K562 (cell line): ENCODE data around the gene ESRRG. TPM values are rescaled to one million over a fixed set of nuclear protein-coding genes. Genes with fewer than 3 reads are reported as not detected.

Experiments
- ATAC-seq: fragments of 200-7000 bp; cut with Tn5 transposase; 3 replicates; pipeline ENCODE4 v1.9.1; 2020; ENCODE audit warnings: moderate library complexity
- BruUV-seq: library from RNA; stranded (reverse); fragments of 400-500 nt; replicated peaks from 2 replicates; lab custom pipeline; 2021; lab: Mats Ljungman, UMichigan
- CTCF ChIA-PET: fragments of 300-600 bp; formaldehyde crosslinking; extraction: SDS; loops from one replicate; lab custom pipeline; 2021; ENCODE audit warnings: low intra/inter-chr PET ratio; lab: Yijun Ruan, JAX
- POLR2A ChIA-PET: fragments of 300-600, 350-650 bp; sonication (Branson Sonifier 250); formaldehyde crosslinking; extraction: SDS; loops from one replicate; lab custom pipeline; 2021; ENCODE audit warnings: antibody characterized with exemption, inconsistent platforms; lab: Yijun Ruan, JAX
- DNase-seq, 4 experiments: peaks; one replicate each; pipeline versions ENCODE4 v3.0.0 to v3.0.0-alpha.2; 2011 to 2018; ENCODE audit warnings: low spot score in 3 of 4, mixed read lengths in 3 of 4; ENCODE audit errors: extremely low read depth in 1 of 4
- FAIRE-seq: peaks from 2 replicates; lab custom pipeline; 2011; peaks lifted over from hg19 to GRCh38; lab: Jason Lieb, UNC
- H2AFZ ChIP-seq: 2 replicates; pipeline ENCODE4 v1.6.0; 2011; ENCODE audit warnings: low read depth, low read length, control low read depth, inconsistent platforms
- H3K27ac ChIP-seq: fragments of 200-600 bp; 3 replicates; pipeline ENCODE4 v1.8.0; 2011; ENCODE audit warnings: low read depth, mild to moderate bottlenecking, control low read depth, inconsistent platforms, low read length, moderate library complexity, mixed read lengths; ENCODE audit errors: extremely low read depth
- H3K27me3 ChIP-seq, 2 experiments: fragments of 300-600 bp in 1 of 2; 2 replicates in 1 of 2; 3 replicates in 1 of 2; pipeline versions ENCODE4 v1.6.0 to v1.8.0; 2011; ENCODE audit warnings: inconsistent platforms in 2 of 2, low read length in 2 of 2, mild to moderate bottlenecking in 1 of 2, mixed read lengths in 1 of 2, moderate library complexity in 1 of 2; ENCODE audit not compliant: control insufficient read depth in 2 of 2, insufficient read depth in 2 of 2
- H3K36me3 ChIP-seq: fragments of 300-600 bp; 3 replicates; pipeline ENCODE4 v1.8.0; 2011; ENCODE audit warnings: mild to moderate bottlenecking, low read length, inconsistent platforms; ENCODE audit not compliant: control insufficient read depth, insufficient read depth
- H3K4me1 ChIP-seq, 2 experiments: fragments of 200-600 bp in 1 of 2; replicated peaks in 1 of 2; 2 replicates in 1 of 2; 3 replicates in 1 of 2; pipeline versions ENCODE4 v1.5.1 to v1.8.0; 2011; ENCODE audit warnings: inconsistent platforms in 2 of 2, low read length in 2 of 2, mild to moderate bottlenecking in 1 of 2, mixed read lengths in 1 of 2, moderate library complexity in 1 of 2; ENCODE audit not compliant: control insufficient read depth in 2 of 2, insufficient read depth in 2 of 2
- H3K4me2 ChIP-seq: 2 replicates; pipeline ENCODE4 v1.6.1; 2011; ENCODE audit warnings: low read length, control low read depth, inconsistent platforms, mixed read lengths; ENCODE audit not compliant: insufficient read depth
- H3K4me3 ChIP-seq: fragments of 200-600 bp; sonication (generic), shearing (Covaris generic); 2 replicates; pipeline ENCODE4 v1.5.1; 2016; ENCODE audit warnings: control low read depth, inconsistent platforms
- H3K79me2 ChIP-seq: fragments of 200-600 bp; 3 replicates; pipeline ENCODE4 v1.8.0; 2011; ENCODE audit warnings: low read length, inconsistent platforms; ENCODE audit not compliant: control insufficient read depth, insufficient read depth
- H3K9ac ChIP-seq, 2 experiments: 2 replicates each; pipeline versions ENCODE4 v1.6.0 to v1.6.1; 2011; ENCODE audit warnings: low read depth in 2 of 2, low read length in 2 of 2, control low read depth in 1 of 2, inconsistent platforms in 1 of 2, mild to moderate bottlenecking in 1 of 2, mixed read lengths in 1 of 2; ENCODE audit not compliant: insufficient read depth in 1 of 2
- H3K9me1 ChIP-seq: one replicate; pipeline ENCODE4 v1.6.0; 2011; ENCODE audit warnings: inconsistent platforms, mild to moderate bottlenecking, low read length, moderate library complexity; ENCODE audit not compliant: control insufficient read depth, insufficient read depth
- H3K9me3 ChIP-seq: replicated peaks from 2 replicates; pipeline ENCODE4 v1.5.1; 2011; ENCODE audit warnings: low read depth, low read length, inconsistent platforms; ENCODE audit not compliant: control insufficient read depth, insufficient read depth
- H4K20me1 ChIP-seq: replicated peaks from 2 replicates; pipeline ENCODE4 v1.6.1; 2011; ENCODE audit warnings: low read length, inconsistent platforms, mixed read lengths; ENCODE audit not compliant: control insufficient read depth, insufficient read depth
- BRCA1 ChIP-seq, 2 experiments: fragments of 450-650 bp in 1 of 2; sonication (generic) in 1 of 2; formaldehyde crosslinking in 1 of 2; IDR thresholded peaks; 2 replicates each; pipeline versions ENCODE4 v1.5.0 to v1.6.1; 2017 to 2020; ENCODE audit warnings: mild to moderate bottlenecking in 1 of 2, missing genetic modification reagents in 1 of 2
- BRD9 ChIP-seq: fragments of 450-650 bp; IDR thresholded peaks from 2 replicates; pipeline ENCODE4 v1.6.1; 2018; ENCODE audit warnings: low read depth; ENCODE audit not compliant: partially characterized antibody
- CBX5 ChIP-seq: IDR thresholded peaks from 2 replicates; pipeline ENCODE4 v1.6.1; 2014; ENCODE audit warnings: low read depth, borderline replicate concordance
- CHD2 ChIP-seq: IDR thresholded peaks from 2 replicates; pipeline ENCODE4 v1.6.1; 2011; ENCODE audit warnings: low read depth, low read length
- CLOCK ChIP-seq: fragments of 250-450 bp; sonication (Bioruptor Pico); IDR thresholded peaks from 2 replicates; pipeline ENCODE4 v1.4.0; 2020; ENCODE audit warnings: mild to moderate bottlenecking, moderate library complexity, borderline replicate concordance
- ELK1 ChIP-seq: sonication (generic); formaldehyde crosslinking; IDR thresholded peaks from 2 replicates; pipeline ENCODE4 v1.8.1; 2022; ENCODE audit warnings: missing genetic modification reagents
- FOXK2 ChIP-seq, 2 experiments: fragments of 450-650 bp; IDR thresholded peaks in 1 of 2; conservative IDR thresholded peaks in 1 of 2; 2 replicates each; pipeline ENCODE4 v1.6.1; 2016; ENCODE audit warnings: low read depth in 2 of 2, mild to moderate bottlenecking in 1 of 2
- IRF2 ChIP-seq: sonication (generic); formaldehyde crosslinking; IDR thresholded peaks from 2 replicates; pipeline ENCODE4 v1.8.1; 2022; ENCODE audit warnings: mild to moderate bottlenecking, missing genetic modification reagents
- LCOR ChIP-seq: sonication (generic); formaldehyde crosslinking; IDR thresholded peaks from 2 replicates; pipeline ENCODE4 v1.8.0; 2022; ENCODE audit warnings: mild to moderate bottlenecking, missing genetic modification reagents
- PHB2 ChIP-seq: fragments of 450-650 bp; IDR thresholded peaks from 2 replicates; pipeline ENCODE4 v1.6.1; 2017; ENCODE audit warnings: low read depth
- PML ChIP-seq: IDR thresholded peaks from 2 replicates; pipeline ENCODE4 v1.6.1; 2012; ENCODE audit warnings: low read length, inconsistent platforms
- RBM22 ChIP-seq: fragments of 200-400 bp; formaldehyde crosslinking; IDR thresholded peaks from 2 replicates; pipeline ENCODE4 v1.6.1; 2018; ENCODE audit warnings: low read length, low read depth; ENCODE audit not compliant: poor library complexity, severe bottlenecking
- SMC3 ChIP-seq: conservative IDR thresholded peaks from 2 replicates; pipeline ENCODE4 v1.6.1; 2011; ENCODE audit warnings: low read depth, low read length, improper control_type of control experiment; ENCODE audit not compliant: insufficient read depth
- SRSF9 ChIP-seq: fragments of 200-400 bp; formaldehyde crosslinking; IDR thresholded peaks from 2 replicates; pipeline ENCODE4 v1.6.1; 2017; ENCODE audit warnings: low read depth, low read length, borderline replicate concordance
- TEAD1 ChIP-seq, 2 experiments: fragments of 450-650 bp in 1 of 2; sonication (generic) in 1 of 2; formaldehyde crosslinking; IDR thresholded peaks; 2 replicates each; pipeline versions ENCODE4 v1.4.0 to v1.8.0; 2020 to 2022; ENCODE audit warnings: mild to moderate bottlenecking in 2 of 2, missing genetic modification reagents in 1 of 2
- TFAP4 ChIP-seq: sonication (generic); formaldehyde crosslinking; IDR thresholded peaks from 2 replicates; pipeline ENCODE4 v1.8.0; 2022; ENCODE audit warnings: missing genetic modification reagents, mild to moderate bottlenecking, moderate library complexity, borderline replicate concordance
- TRIM28 ChIP-seq: fragments of 450-650 bp; IDR thresholded peaks from 2 replicates; pipeline ENCODE4 v1.6.1; 2017
- ZNF224 ChIP-seq: sonication (generic); formaldehyde crosslinking; IDR thresholded peaks from 2 replicates; pipeline ENCODE4 v1.8.0; 2022; ENCODE audit warnings: mild to moderate bottlenecking, missing genetic modification reagents
- WGBS: fragments of 100-300 bp; shearing (Covaris generic); methylation state at CpG from one replicate; pipeline ENCODE4 v1.1.6; 2016; ENCODE audit warnings: low coverage, mixed read lengths; ENCODE audit not compliant: insufficient coverage; ENCODE audit errors: missing lambda C conversion rate; 5-methylcytosine and 5-hydroxymethylcytosine counted together
- in situ Hi-C: fragments of 300-500 bp; cut with MboI; formaldehyde crosslinking; loops from 4 replicates; pipeline ENCODE4 v1.15.0; 2018; ENCODE audit warnings: inconsistent platforms, mixed read lengths
- intact Hi-C: fragments of 100-400 bp; cut with micrococcal nuclease; formaldehyde crosslinking; loops from 2 replicates; pipeline ENCODE4 v1.14.2; 2022
- polyA plus RNA-seq, 8 experiments: library from polyadenylated mRNA; depleted of rRNA in 4 of 8; stranded (reverse) in 5 of 8; unstranded in 3 of 8; fragments of >200 nt; fragmentation: Nextera tagmentation in 2 of 8; fragmentation: Illumina TruSeq in 1 of 8; extraction: Ambion mirVana in 2 of 8; extraction: Trizol in 1 of 8; gene quantifications; 2 replicates each; pipeline versions ENCODE4 v1.2.1 to v1.2.3, GENCODE V29; 2011 to 2014; ENCODE audit warnings: inconsistent platforms in 1 of 8, missing spikeins in 1 of 8
- total RNA-seq, 7 experiments: library from RNA; depleted of rRNA in 6 of 7; stranded (reverse); fragments of >200 nt in 6 of 7; fragmentation: Illumina TruSeq in 2 of 7; extraction: Trizol in 2 of 7; gene quantifications; 2 replicates each; pipeline versions ENCODE4 v1.2.1 to v1.2.3, GENCODE V29; 2011 to 2021; ENCODE audit warnings: low replicate concordance in 1 of 7
- TF ChIP-seq, protein P1 (sequence below): sonication (generic); formaldehyde crosslinking; IDR thresholded peaks from 2 replicates; pipeline ENCODE4 v1.8.1; 2023; ENCODE audit warnings: mild to moderate bottlenecking, missing genetic modification reagents

ESRRG gene
- total and polyA plus RNA-seq, 9 of the 15 experiments (the other 6 are each of a cell fraction or from before 2014, with no cell fraction given), result not detected

DNA sequence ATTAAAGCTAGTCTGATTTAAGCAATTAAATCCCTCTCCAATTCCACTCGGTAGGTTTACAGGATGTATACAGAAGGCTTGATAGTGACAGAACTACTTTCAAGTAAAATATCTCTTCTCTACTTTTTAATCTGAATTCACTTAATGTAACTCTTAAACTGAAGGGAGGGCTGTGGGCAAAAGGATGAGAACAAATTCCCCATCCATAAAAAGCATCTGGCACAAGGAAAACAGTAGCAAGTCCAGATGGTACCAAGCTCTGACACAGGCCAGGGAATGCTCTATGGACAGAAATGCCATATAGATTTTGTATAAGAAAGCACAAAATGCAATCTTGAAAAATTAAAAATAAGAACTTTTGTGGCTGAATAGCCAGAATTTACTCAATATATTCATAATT, 246.9 kb downstream of the ESRRG start:
- ChIA-PET CTCF (no interaction called here), POLR2A (no interaction called here)
- no peaks in the 10 kb centered on the region for H4K20me1 ChIP-seq
- no peaks in the 10 kb centered on the region; the same call in 1 of the 2 replicates for H3K9me3 ChIP-seq
- H2AFZ ChIP-seq, result no peak overlapping the region
- no peak overlapping the region for H3K4me2 ChIP-seq
- no peaks in the 10 kb centered on the region for H3K36me3 ChIP-seq
- H3K27me3 ChIP-seq, result no peaks in the 10 kb centered on the region
- FAIRE-seq (no peak), ATAC-seq (no peak), DNase-seq (no peak)
- no TSS peak for BruUV-seq
- H3K4me3 ChIP-seq, result no peak overlapping the region
- in situ Hi-C loops, result no loop called here
- WGBS, result 0% methylated on average over 1 of the region's 1 CpG
- no peak overlapping the region for H3K9ac ChIP-seq
- TF ChIP-seq PML (no peak), CHD2 (no peak), LCOR (CRISPR knock-in tag) (no peak), TFAP4 (CRISPR knock-in tag) (no peak), PHB2 (no peak), BRCA1 (IDR thresholded peaks at IDR 0.05) (no peak), BRCA1 (CRISPR knock-in tag; IDR thresholded peaks at IDR 0.05) (no peak), TEAD1 (CRISPR knock-in tag; IDR thresholded peaks at IDR 0.05) (no peak), SRSF9 (no peak), BRD9 (no peak), FOXK2 (conservative IDR thresholded peaks at IDR 0.05 in 1 of 2, IDR thresholded peaks at IDR 0.05 in 1 of 2; ENCODE audit: low read depth in 2 of 2) (no peak), RBM22 (no peak), ZNF224 (CRISPR knock-in tag) (no peak), ELK1 (CRISPR knock-in tag) (no peak), CLOCK (CRISPR knock-in tag) (no peak), TRIM28 (no peak), IRF2 (CRISPR knock-in tag) (no peak), CBX5 (no peak), SMC3 (no peak)
- TF ChIP-seq, protein P1, sequence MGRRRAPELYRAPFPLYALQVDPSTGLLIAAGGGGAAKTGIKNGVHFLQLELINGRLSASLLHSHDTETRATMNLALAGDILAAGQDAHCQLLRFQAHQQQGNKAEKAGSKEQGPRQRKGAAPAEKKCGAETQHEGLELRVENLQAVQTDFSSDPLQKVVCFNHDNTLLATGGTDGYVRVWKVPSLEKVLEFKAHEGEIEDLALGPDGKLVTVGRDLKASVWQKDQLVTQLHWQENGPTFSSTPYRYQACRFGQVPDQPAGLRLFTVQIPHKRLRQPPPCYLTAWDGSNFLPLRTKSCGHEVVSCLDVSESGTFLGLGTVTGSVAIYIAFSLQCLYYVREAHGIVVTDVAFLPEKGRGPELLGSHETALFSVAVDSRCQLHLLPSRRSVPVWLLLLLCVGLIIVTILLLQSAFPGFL (CRISPR knock-in tag), result no peak
- H3K79me2 ChIP-seq, result no peaks in the 10 kb centered on the region
- no peaks in the 10 kb centered on the region for H3K4me1 ChIP-seq
- no peak overlapping the region for H3K27ac ChIP-seq
- H3K9me1 ChIP-seq, result no peaks in the 10 kb centered on the region
- intact Hi-C loops, result no loop called here
